ENCODE results near the gene PIK3R2.
"Not testable (repeated sequence)": the region's sequence is repeated elsewhere in the genome, so short reads cannot be mapped to it uniquely, and the experiment has no call there.

PIK3R2 gene

DNA sequence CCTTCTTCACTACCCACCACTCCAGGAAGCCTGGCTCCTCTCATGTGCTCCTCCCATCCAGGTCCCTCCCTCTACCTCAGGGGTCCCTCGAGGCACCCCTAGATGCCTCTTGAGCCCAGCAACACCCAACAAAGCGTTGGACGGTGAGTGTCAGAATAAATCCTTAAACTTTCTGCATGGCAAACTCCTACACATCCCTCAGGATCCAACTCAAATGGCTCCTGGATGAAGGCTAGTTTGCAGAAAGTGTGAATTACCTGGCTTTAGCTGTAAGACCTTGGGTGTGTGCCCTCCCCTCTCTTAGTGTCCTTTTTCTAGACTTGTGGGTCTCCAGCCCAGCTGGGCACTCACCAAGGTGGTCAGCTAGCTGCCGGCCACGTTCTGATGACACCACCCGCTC is 45.4 kb downstream of the PIK3R2 start:
- FAIRE-seq (no peak), DNase-seq (ENCODE audit: insufficient read length, low spot score) (no peak)

GRCh38 chr19:18202397-18202777 is 49.4 kb downstream of the PIK3R2 start:
- DNase-seq (ENCODE audit: insufficient read length, low spot score) (no peak), FAIRE-seq (no peak)

- FAIRE-seq: no peak
- no peak for DNase-seq (ENCODE audit: insufficient read length, low spot score)
Observed at GRCh38 chr19:18202778-18203407, 49.9 kb downstream of the PIK3R2 start.

DNA sequence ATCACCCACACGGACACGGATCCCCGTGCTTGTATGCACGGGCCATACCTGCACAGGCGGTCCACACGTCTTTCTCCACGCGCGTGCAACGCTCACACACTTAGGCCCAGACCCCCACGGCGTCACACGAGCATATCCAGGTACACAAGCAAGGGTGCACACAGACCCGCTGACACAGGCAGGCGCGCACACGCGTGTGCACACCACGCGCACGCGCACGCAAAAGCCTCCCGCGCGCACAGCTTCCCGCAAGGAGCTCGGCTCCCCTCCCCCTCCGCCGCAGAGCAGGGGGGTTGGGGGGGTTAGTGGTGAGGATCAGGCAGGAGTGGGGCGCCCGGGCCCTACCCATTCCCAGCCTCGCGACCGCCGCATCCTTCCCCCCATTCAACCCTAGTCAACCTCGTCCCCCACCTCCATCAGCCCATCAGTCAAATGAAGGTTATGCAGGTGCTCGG is 50.5 kb downstream of the PIK3R2 start:
- DNase-seq (ENCODE audit: insufficient read length, low spot score): no peak
- FAIRE-seq: peak; percentile 81

DNA sequence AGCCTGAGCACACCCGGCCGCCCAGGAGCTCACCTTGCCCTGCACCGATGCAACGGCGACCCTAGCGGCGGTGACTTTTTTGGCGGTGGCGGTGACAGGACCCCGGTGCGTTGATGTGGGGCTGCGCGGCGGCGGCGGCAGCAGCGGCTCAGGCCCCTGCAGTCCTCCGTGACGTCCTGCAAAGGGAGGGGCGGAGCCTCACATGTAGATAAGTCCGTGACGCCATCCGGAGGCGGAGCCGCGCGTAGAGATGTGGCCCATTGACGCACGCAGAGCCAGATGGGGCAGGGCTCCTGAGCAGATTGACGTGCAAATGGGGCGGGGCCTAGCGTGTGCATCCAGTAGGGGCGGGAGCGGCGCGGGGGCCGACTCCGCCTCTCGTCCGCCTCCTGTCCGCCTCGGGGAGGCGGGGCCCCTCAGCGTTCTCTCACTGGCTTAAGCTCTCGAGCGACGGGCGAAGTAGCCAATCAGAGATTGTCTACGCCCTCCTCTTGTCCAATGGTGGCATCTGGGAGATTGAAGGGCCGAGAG is 51.0 kb downstream of the PIK3R2 start, which contains the start of gene RAB3A:
Gene RAB3A (minus strand): TSS at position 180 of the 531 bp plus-strand sequence. CDS start 1,302 bp downstream, outside the sequence.
- FAIRE-seq: peak; percentile 99

DNA sequence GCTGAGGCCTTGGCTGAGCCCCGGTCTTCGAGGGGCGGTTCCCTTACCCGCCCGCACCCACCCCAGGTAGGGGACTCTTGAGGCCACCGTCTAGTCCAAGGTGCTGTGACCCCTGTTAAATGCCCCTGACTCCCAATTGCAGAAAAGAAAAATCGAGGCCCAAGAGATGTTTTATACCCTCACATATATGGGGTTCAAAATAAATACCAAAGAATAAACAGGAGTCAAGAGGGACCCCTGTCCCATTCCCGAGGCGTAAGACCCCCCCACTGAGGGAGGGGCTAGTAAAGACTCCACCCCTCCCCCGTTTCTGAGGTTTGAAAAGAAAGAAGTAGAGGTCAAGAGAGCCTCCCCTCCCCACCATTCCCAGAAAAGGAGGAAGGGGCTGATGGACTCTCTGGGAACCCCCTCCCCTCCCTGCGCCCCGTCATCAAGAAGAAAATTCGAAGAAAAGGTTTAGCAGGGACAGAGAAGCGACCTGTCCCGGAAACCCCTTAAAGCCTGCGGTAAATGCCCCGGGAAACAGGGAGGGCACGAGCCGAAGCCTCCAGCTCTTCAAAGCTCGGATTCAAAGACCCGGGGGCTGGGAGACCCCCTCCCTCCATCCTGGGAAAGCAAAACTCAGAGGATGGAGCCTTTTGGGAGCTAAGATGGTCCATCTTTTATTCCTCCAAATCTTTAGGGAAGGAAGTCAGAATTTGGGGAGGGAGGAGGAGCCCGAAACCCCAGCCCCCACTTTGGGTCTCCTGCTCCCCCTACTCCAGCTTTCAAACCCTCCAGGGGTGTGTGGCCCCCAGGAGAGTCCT is 51.6 kb downstream of the PIK3R2 start:
- FAIRE-seq (no peak), DNase-seq (ENCODE audit: insufficient read length, low spot score) (peak; percentile 72)

More for the DNA sequence above, 51.0 kb downstream of the PIK3R2 start, which contains the start of gene RAB3A:
- DNase-seq (ENCODE audit: insufficient read length, low spot score): peak; percentile 100

- FAIRE-seq (no peak), DNase-seq (ENCODE audit: insufficient read length, low spot score) (peak; percentile 60)
Observed at GRCh38 chr19:18205200-18205892, 52.4 kb downstream of the PIK3R2 start.

DNA sequence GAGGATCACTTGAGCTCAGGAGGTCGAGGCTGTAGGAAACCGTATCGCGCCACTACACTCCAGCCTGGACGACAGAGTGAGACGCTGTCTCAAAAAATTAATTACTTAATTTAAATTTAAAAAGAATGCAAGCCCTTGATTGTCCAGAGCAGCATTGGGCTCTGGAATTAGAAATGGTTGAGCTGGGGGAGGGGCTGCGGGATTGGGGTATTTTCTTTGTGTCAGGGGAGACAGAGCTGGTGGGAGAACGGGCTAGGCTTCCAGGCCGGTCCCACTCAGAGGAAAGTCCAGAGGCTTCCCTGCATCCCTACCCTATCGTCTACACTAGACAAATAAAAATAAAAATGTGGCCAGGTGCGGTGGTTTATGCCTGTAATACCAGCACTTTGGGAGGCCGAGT is 53.1 kb downstream of the PIK3R2 start:
- FAIRE-seq: no peak
- no peak for DNase-seq (ENCODE audit: insufficient read length, low spot score)

DNA sequence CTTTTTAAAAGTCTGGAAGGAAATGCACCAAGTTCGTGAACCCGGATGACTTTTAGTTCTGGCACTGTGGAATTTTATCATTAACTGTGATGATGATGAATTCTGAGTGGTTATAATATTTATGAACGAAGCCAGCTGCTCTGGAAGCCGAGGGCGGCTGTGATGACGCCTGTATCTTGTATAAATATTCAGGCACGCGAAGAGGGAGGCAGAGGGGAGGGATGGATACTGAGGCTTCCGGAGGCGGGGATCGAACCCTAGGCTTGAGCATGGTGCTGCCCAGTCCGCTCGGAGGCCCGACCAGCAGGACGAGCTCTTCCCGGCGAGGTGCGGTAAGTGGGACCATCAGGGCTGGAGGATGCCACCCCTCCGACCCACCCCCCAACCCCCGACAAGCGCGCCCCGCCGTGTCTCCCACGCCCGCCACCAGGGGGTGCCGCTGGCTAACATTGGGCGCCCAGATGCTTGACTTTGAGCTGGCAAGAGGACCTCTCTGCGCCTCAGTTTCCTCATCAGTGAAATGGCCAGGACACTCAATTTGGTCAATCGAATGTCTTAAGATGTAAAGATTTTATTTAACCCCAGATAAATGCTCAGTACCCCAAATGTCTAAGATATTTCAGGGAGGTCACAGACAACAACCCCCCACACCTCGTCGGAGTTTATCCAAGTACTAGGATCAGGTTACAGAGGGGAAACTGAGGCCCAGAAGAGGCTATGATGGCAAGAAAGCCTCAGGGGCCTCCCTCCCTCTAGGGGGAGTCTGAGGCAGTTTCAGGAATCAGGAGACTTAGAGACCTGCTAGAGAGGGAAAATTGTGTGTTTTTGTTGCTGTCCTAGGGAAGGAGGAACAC is 55.4 kb downstream of the PIK3R2 start:
- no peak for FAIRE-seq
- DNase-seq (ENCODE audit: insufficient read length, low spot score): no peak

- not testable (repeated sequence) for DNase-seq (ENCODE audit: insufficient read length, low spot score)
- FAIRE-seq: peak; percentile 54
Observed at GRCh38 chr19:18209912-18210311, 56.9 kb downstream of the PIK3R2 start.

DNA sequence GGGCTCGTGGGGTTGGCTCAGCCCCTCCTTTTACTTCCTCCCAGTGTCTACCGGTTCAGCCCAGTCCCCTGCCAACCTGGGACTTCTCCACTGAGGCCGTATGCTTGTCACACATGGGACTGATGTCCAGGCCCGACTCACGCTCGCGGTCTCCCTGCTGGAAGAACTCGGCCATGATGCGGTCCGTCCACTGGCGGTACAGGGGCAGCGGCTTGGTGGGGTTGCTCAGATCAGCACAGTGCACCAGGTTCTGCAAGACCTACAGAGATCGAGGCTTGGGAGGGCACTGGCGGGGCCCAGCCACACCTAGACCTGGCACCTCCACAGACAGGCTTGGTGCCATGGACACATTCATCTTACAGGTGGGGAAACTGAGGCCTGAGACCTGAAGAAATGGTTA is 58.7 kb downstream of the PIK3R2 start:
- no peak for FAIRE-seq
- no peak for DNase-seq (ENCODE audit: insufficient read length, low spot score)

DNA sequence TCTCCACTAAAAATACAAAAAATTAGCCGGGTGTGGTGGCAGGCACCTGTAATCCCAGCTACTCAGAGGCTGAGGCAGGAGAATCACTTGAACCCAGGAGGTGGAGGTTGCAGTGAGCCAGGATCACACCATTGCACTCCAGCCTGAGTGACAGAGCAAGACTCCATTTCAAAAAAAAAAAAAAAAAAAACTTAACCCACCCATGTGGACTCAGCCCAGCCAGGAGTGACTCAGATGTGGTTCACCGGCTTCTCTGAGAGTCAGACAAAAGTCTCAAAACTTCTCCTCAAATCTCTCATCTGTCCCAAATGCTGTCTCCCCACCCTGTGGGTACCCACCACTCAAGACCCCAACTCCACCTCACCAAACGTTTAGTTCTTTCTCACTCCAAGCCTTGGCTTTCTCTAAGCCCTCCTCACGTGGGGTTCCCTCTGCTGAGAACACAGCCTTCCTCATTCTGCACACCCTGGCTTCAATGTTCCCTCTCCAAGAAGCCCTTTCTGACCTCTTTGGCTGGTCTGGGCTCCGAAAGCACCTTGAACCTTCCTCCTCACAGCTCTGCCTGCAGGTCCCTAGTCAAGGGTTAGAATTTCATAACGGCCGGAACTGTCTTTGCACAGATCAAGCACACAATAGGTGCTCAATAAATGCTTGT is 61.9 kb downstream of the PIK3R2 start:
- FAIRE-seq: no peak
- no peak for DNase-seq (ENCODE audit: insufficient read length, low spot score)

DNA sequence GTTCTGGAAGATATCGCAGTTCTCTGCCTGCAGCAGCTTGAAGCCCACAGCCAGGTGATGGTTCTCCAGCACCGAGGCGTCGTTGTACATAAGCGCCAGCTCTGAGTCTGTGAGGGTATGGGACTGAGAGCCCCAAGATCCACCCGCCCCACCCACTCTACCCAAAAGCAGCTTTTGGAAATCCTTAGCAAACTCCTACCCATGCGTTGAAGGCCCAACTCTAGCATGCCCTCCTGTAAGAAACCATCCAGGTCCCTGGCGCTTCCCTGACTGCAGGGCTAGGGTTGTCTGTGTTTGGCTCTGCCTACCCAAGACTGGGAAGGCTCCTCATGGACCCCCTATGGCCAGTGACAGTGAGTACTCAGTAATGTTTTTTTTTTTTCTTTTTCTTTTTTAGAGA is 63.8 kb downstream of the PIK3R2 start:
- FAIRE-seq (no peak), DNase-seq (ENCODE audit: insufficient read length, low spot score) (no peak)

GRCh38 chr19:18218159-18218558 is 65.2 kb downstream of the PIK3R2 start:
- no peak for DNase-seq (ENCODE audit: insufficient read length, low spot score)

DNA sequence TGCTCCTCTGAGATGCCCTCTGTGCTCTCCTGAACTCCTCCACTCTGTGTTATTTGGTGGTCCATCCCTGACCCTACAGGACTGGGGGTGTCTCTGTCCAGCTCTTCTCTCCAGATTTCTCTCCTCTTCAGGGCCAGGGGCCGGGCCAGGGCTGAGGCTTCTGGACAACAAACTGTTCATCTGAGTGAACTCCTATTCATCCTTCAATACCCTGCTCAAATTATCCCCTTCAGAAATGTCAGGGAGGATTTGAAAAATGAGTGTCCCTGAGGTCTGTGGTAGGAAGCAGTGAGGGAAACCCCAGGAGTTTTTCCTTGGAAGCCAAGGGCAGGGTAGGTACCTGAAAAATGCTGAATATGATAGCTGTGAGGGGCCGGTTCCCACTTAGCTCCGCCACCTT is 65.6 kb downstream of the PIK3R2 start:
- DNase-seq (ENCODE audit: insufficient read length, low spot score): no peak
- no peak for FAIRE-seq

More at GRCh38 chr19:18218159-18218558, 65.2 kb downstream of the PIK3R2 start:
- no peak for FAIRE-seq

Data from HTR-8/SVneo (cell line).